NCI-H1436 (cell line): Measurements from ENCODE around the gene PRPF6.

Source experiments
- DNase-seq: peaks from one replicate; lab custom pipeline; 2025; lab: John Stamatoyannopoulos, UW

PRPF6 gene

GRCh38 chr20:64035933-64036345 lies 55.0 kb downstream of the PRPF6 start, which contains the start of gene C20orf204:
Gene C20orf204, plus strand, starts transcription at chr20:64036182. Its CDS starts 142 bp downstream, at chr20:64036324.
- no peak for DNase-seq

GRCh38 chr20:64036346-64037198 lies 55.6 kb downstream of the PRPF6 start:
- DNase-seq: no peak

GRCh38 chr20:64037199-64037497 lies 56.2 kb downstream of the PRPF6 start:
- no peak for DNase-seq

- DNase-seq: no peak
Observed at GRCh38 chr20:64037498-64038213, 56.7 kb downstream of the PRPF6 start.

GRCh38 chr20:64038224-64038564 lies 57.3 kb downstream of the PRPF6 start:
- DNase-seq: no peak

- DNase-seq: peak; percentile 59
Observed at GRCh38 chr20:64038565-64039292, 57.8 kb downstream of the PRPF6 start.

- no peak for DNase-seq
Observed at GRCh38 chr20:64039293-64040160, 58.6 kb downstream of the PRPF6 start.

GRCh38 chr20:64040231-64041039 lies 59.5 kb downstream of the PRPF6 start:
- no peak for DNase-seq

GRCh38 chr20:64041040-64041780 lies 60.3 kb downstream of the PRPF6 start:
- no peak for DNase-seq

- DNase-seq: no peak
Observed at GRCh38 chr20:64041781-64042053, 60.8 kb downstream of the PRPF6 start.

- DNase-seq: no peak
Observed at GRCh38 chr20:64042054-64042781, 61.3 kb downstream of the PRPF6 start.

- DNase-seq: no peak
Observed at GRCh38 chr20:64043768-64044167, 62.8 kb downstream of the PRPF6 start.

GRCh38 chr20:64044484-64045247 lies 63.7 kb downstream of the PRPF6 start:
- DNase-seq: no peak

- DNase-seq: no peak
Observed at GRCh38 chr20:64045346-64046011, 64.5 kb downstream of the PRPF6 start.

GRCh38 chr20:64047046-64047389 lies 66.1 kb downstream of the PRPF6 start:
- DNase-seq: no peak

- no peak for DNase-seq
Observed at GRCh38 chr20:64047968-64048401, 67.1 kb downstream of the PRPF6 start.

GRCh38 chr20:64048402-64049044 lies 67.6 kb downstream of the PRPF6 start:
- no peak for DNase-seq
